ENCODE results near the gene ANKRD16.
"Not testable (repeated sequence)": the region's sequence is repeated elsewhere in the genome, so short reads cannot be mapped to it uniquely, and the experiment has no call there.

ANKRD16 gene

DNA sequence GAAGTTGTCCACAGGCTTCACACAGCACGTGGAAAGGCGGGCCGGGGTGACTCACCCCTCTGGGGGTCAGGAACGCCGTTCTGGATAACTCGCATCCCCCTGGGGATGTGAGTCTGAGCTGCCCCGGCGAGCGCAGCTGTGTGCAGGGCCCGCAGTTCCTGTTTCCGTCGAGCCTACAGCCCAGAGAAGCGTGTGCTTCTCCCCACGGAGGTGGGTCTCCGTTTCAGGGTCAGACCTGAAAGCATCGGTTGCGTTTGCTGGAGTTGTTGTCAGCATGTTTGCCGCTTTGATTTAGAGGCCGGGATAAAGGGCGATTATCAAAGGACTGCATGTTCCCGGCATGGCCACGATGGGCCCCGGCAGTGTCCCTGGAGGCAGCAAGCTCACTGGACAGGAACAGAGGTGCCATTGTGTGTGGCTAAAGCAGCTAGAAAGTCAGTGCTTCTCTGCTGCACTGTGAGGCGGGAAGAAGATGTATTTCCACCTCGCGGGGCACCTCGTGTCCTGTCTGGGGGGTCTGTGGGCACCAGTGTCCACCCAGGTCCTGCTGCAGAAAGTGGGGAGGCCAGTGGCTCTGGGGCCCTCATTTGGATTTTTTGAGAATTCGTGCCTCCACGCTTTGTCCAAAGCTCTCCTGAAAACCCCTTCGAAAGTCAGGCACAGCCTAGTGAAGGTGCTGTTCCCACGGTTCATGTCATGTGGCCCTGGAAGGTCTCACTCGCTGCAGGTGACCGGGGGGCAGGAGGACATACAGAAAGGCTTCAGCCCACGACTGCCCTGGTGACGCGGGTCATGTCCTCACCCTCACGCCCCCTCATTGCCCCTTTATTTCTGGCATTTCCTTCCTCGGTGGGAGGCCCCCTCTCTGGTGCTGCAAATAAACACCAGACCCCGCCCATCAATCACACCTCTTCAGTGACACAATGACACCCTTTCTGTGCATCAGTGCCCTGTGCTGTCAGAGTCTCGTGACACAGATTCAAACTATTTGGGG lies 49.1 kb downstream of the ANKRD16 start:
- in situ Hi-C loops (cut with HindIII; ENCODE audit: low sequenced_read_pairs): no loop called here

DNA sequence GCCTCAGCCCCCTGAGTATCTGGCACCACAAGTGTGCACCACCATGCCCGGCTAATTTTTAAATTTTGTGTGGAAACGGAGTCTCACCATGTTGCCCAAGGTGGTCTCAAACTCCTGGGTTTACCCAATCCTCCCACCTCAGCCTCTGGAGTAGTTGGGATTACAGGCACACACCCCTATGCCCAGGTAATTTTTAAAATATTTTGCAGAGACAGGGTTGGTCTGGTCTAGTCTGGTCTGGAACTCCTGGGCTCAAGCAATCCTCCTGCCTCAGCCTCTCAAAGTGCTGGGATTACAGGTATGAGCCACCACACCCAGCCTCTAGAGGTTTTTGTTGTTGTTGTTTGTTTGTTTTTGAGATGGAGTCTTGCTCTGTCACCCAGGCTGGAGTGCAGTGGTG lies 53.5 kb downstream of the ANKRD16 start:
- in situ Hi-C loops (cut with HindIII; ENCODE audit: low sequenced_read_pairs): not testable (repeated sequence)

- in situ Hi-C loops (cut with HindIII; ENCODE audit: low sequenced_read_pairs): no loop called here
Observed at GRCh38 chr10:5835446-5836095, 54.1 kb downstream of the ANKRD16 start.

- in situ Hi-C loops (cut with HindIII; ENCODE audit: low sequenced_read_pairs): no loop called here
Observed at GRCh38 chr10:5833814-5834213, 55.9 kb downstream of the ANKRD16 start.

DNA sequence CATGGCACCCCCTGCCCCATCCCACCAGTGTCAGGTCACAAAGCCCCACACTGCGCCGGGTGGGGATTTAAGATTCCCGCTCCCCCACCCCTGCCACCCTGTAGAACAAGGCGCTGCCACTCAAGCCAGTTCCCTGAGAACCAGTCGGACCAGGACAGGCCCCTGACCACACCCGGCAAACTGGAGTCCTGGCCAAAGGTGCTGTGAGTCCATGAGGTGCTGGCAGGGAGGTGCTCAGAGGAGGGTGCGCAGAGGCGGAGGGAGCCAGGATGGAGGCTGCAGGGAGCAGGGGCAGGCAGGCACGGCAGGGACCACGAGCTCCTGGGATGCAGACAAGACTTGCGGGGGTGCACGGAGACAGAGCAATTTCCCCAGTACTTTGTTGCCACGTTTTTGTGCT lies 56.7 kb downstream of the ANKRD16 start:
- in situ Hi-C loops (cut with HindIII; ENCODE audit: low sequenced_read_pairs): no loop called here

DNA sequence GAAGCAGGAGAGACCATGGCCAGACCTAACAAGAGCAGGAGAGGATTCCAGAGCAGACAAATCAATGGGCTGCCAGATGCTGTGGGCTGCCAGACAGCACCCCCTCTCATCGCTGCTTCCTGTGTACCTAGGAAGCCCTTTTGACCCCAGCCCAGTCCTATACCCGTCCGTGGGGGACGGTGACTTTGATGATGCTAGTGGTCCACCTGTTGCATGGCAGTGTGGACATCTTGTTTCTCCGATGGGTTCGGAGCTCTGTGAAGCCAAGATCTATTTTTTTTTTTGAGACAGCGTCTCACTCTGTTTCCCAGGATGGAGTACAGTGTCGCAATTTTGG lies 58.3 kb downstream of the ANKRD16 start:
- in situ Hi-C loops (cut with HindIII; ENCODE audit: low sequenced_read_pairs): no loop called here

DNA sequence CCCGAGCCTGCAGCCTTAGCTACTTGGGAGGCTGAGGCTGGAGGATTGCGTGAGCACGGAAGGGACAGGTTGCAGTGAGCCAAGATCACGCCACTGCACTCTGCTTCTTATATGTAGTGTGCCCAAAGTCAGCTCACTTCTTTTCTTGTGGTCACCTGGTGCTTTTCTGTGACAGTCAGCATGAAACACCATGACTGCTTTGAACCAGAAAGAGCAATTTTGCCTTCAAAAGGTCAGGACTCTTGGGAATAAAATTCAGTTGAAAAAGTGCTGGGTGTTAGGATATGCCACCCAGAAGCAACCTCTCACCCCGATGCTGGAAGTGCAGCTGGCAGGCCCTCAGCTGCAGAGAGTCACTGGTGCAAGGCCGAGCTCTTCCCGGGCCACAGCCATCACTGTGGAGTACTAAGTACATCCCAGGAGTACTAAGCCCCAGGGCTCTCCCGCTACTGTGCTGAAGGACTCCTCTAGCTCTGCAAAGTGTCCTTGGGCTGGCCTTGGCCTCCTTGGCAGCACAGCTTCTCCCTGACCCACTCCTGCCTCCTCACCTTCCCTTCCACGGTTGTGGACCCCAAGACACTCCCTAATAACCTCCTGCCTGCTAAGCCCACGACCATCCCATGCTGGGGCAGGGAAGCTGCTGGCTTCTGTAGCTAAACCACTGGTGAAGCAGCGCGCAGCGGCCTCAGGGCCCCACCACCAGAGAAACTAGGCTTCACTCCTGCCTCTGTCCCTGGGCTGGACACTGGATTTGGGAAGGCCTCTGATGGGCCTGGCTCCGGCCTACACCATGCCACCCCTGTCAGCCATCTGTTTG lies 58.9 kb downstream of the ANKRD16 start:
- in situ Hi-C loops (cut with HindIII; ENCODE audit: low sequenced_read_pairs): no loop called here

GRCh38 chr10:5829267-5829666 lies 60.4 kb downstream of the ANKRD16 start:
- in situ Hi-C loops (cut with HindIII; ENCODE audit: low sequenced_read_pairs): no loop called here

DNA sequence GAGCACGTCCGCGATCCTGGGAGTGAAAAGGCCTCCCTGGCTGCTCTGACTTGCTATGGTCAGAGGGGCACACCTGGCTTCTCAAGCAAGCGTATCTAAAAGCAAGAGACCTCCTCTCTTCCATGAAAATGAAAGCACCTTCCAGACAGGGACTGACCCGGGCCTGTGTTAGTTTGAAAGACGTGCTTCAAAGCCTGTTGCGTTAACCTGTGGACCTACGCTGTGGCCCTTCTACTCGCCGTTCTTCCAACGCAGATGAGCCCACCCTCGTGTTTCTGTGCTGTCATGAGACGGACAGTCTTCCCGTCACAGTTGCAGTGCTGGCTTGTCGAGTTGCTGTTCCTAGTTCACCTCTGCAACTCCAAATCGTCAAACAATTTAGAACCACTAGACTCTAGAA lies 61.0 kb downstream of the ANKRD16 start:
- in situ Hi-C loops (cut with HindIII; ENCODE audit: low sequenced_read_pairs): no loop called here

- in situ Hi-C loops (cut with HindIII; ENCODE audit: low sequenced_read_pairs): no loop called here
Observed at GRCh38 chr10:5827841-5828240, 61.9 kb downstream of the ANKRD16 start.

- in situ Hi-C loops (cut with HindIII; ENCODE audit: low sequenced_read_pairs): not testable (repeated sequence)
Observed at GRCh38 chr10:5826511-5826910, 63.2 kb downstream of the ANKRD16 start.

DNA sequence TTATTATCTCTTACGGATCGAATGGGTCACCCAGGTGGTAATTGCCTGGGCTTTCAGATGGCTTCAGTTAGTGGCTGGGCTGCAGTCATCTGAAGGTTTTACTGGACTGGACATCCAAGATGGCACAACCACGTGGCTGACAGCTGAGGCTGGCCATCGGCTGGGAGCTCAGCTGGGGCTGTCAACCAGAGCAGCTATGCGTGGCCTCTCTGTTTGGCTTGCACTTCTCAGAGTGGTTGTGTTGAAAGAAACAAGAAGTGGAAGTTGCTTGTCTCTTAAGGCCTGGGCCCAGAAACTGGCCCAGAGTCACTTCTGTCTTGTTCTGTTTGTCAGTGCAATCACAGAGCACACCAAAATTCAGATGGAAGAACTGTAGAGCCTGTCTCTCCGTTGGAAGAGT lies 70.8 kb downstream of the ANKRD16 start:
- in situ Hi-C loops (cut with HindIII; ENCODE audit: low sequenced_read_pairs): no loop called here

DNA sequence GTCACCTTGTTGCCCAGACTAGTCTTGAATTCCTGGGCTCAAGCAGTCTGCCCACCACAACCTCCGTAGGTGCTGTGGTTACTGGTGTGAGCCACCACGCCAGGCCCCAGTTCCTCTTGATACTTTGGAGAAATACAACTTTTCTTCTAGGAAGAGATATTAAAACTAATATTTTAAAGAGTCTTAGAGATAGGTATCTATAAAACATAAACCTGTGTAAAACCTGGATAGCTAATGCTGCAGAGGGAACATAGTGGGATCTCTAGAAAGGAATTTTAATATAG lies 71.7 kb downstream of the ANKRD16 start:
- in situ Hi-C loops (cut with HindIII; ENCODE audit: low sequenced_read_pairs): no loop called here

- in situ Hi-C loops (cut with HindIII; ENCODE audit: low sequenced_read_pairs): no loop called here
Observed at GRCh38 chr10:5817322-5818047, 72.2 kb downstream of the ANKRD16 start.

GRCh38 chr10:5816170-5816569 lies 73.5 kb downstream of the ANKRD16 start:
- in situ Hi-C loops (cut with HindIII; ENCODE audit: low sequenced_read_pairs): no loop called here

- in situ Hi-C loops (cut with HindIII; ENCODE audit: low sequenced_read_pairs): no loop called here
Observed at GRCh38 chr10:5814110-5815107, 75.3 kb downstream of the ANKRD16 start.

GRCh38 chr10:5813341-5814109 lies 76.2 kb downstream of the ANKRD16 start, which contains the start of gene GDI2:
Gene GDI2 (minus strand): TSS chr10:5813434. CDS start chr10:5813258, 176 bp downstream.
- in situ Hi-C loops (cut with HindIII; ENCODE audit: low sequenced_read_pairs): no loop called here

GRCh38 chr10:5813091-5813340 lies 76.7 kb downstream of the ANKRD16 start:
- in situ Hi-C loops (cut with HindIII; ENCODE audit: low sequenced_read_pairs): no loop called here
